Fibroblast of skin of right quadriceps (primary cell): ENCODE measurements around the gene PTPRA.
"Not testable (repeated sequence)": the region's sequence is repeated elsewhere in the genome, so short reads cannot be mapped to it uniquely, and the experiment has no call there.

Source experiments
- DNase-seq: peaks from one replicate; pipeline ENCODE4 v3.0.0-alpha.2; 2013

The PTPRA gene

GRCh38 chr20:3010985-3011723 lies 137.9 kb downstream of the PTPRA start:
- peak; percentile 30 for DNase-seq

DNA sequence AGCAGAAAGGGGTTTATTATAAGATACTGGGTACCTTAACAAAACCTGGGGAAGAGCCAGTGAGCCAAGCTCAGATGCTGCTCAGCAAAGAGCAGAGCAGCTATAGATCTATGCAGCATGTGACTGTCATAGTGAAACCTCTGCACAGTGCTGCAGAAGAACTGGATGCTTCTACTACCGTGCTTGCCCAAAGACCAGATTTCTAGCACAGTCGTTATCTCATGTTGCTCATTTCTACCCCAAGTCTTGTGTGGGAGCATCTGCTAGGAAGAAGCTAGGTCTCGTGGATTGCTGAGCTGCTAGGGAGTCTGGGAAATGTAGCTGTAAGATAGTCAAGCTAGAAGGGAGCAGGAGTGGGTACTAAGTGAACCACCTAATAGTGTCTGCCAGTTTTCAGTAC lies 138.5 kb downstream of the PTPRA start:
- no peak for DNase-seq

GRCh38 chr20:3013771-3014170 lies 140.5 kb downstream of the PTPRA start:
- DNase-seq, result no peak

- DNase-seq, result no peak
Measured at GRCh38 chr20:3014179-3014578, 140.9 kb downstream of the PTPRA start.

GRCh38 chr20:3014662-3015061 lies 141.4 kb downstream of the PTPRA start:
- no peak for DNase-seq

- DNase-seq, result not testable (repeated sequence)
Measured at GRCh38 chr20:3015302-3015701, 142.0 kb downstream of the PTPRA start.

GRCh38 chr20:3021327-3021726 lies 148.0 kb downstream of the PTPRA start:
- DNase-seq, result no peak

- DNase-seq, result no peak
Measured at GRCh38 chr20:3021777-3022176, 148.5 kb downstream of the PTPRA start.

GRCh38 chr20:3022559-3023490 lies 149.5 kb downstream of the PTPRA start:
- not testable (repeated sequence) for DNase-seq

DNA sequence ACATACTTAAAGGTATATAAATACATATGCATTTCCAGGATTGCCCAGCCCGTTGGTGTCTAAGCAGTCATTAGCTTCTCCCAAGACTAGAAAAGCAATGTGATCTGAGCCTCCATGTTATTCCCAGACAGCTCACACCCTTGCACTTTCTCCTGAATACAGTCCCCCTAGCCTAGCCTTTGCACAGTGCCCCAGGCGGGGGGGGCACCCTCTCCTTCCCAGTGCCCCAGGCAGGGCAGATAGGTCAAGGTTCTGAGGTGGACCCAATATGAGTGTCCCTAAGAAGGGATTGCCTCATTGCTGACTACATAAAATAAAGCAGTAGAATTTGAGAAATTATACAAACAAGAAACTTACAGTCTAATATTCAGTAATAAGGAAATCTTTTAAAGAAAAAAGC lies 154.7 kb downstream of the PTPRA start:
- no peak for DNase-seq

DNA sequence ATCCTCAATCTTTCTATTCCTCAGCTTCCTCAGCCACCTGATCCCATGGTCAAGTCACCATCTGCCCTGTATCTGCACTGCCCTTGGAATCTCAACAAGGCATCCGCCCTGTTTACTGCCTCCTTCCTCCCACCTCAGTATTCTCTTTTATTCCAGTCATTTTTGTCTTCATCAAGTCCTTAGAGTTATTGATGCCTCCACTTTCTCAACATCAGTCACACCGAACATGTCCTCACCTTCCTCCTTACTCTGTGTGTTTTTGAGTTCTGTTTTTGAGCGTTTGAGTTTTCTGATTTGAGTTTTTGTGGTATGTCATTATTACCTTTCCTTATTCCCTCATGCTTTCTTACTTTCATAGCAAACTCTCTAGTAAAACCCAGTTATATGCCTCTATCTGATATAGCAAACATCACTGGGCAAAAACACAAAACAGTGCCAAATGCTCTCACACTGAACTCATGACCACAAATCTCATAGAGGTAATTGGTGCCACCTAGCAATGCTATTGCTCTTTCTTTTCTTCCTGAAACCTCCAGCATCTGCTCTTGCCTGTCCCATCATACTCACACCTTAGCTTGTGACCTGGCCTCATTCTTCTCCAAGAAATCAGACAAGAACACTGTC lies 158.4 kb downstream of the PTPRA start:
- DNase-seq, result no peak

GRCh38 chr20:3032624-3033023 lies 159.3 kb downstream of the PTPRA start:
- DNase-seq, result no peak

- DNase-seq, result no peak
Measured at GRCh38 chr20:3037654-3038053, 164.4 kb downstream of the PTPRA start.

GRCh38 chr20:3038454-3038853 lies 165.2 kb downstream of the PTPRA start:
- DNase-seq, result no peak

DNA sequence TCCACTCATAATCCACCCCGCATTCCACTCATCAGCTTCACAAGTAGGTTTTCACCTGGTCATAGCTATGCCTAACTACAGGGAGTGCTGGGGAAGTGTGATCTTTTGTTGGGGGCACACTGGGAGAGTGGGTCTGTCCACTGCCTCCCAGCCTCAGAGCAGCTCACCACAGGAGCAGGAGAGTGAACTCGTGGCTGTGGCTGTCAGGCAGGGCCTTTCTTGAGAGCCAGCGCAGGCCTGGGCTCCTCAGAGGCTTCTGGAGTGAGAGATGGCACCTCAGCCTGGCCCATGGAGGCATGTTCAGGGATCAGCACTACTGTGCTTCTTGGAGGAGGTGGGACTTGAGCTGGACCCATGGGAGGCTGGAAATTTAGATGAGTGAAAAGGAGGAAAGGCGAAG lies 166.1 kb downstream of the PTPRA start:
- no peak for DNase-seq

DNA sequence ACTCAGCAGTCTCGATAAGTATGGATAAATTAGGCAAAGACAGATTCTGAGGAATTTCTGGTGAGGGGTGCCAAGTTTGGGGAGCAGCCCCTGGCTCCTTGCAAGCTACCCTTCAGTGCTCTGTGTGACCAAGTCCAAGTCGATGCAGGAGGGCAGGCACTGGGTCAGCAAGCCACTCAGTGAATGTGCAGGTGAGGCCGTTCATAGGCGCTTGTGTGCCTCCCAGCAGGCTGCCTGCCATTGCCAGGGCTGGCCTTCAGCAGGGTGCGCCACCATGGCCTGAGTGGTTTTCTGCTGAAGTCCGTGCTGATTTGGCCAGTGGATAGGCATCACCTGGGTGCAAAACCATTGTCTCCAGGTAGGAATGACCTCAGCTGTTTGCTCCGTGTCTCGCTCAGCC lies 166.8 kb downstream of the PTPRA start:
- DNase-seq, result no peak

GRCh38 chr20:3041854-3042409 lies 168.7 kb downstream of the PTPRA start:
- peak; percentile 13 for DNase-seq

- no peak for DNase-seq
Measured at GRCh38 chr20:3042625-3043024, 169.3 kb downstream of the PTPRA start.

- no peak for DNase-seq
Measured at GRCh38 chr20:3043322-3043721, 170.0 kb downstream of the PTPRA start, which contains the start of gene GNRH2. Gene GNRH2 (plus strand): TSS chr20:3043622. CDS start chr20:3044415, 793 bp downstream.

DNA sequence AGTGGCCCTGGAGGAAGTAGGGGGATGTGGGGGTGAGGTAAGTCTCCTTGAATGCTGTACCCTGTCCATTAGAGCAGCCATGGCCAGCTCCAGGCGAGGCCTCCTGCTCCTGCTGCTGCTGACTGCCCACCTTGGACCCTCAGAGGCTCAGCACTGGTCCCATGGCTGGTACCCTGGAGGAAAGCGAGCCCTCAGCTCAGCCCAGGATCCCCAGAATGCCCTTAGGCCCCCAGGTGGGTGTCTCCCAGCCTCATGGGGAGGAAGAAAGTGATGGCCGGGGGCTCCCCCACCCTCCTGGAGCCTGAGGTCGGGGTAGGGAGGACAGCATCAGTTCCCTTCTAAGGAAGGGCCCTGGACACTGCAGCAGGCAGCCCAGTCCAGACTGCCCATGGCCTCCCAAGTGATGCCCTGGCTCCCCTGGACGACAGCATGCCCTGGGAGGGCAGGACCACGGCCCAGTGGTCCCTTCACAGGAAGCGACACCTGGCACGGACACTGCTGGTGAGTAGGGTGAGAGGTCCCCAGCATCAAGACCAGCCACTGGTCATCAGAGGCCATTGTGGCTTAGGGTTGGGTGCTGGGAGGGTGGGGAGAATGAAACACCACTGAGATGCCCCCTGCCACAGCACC lies 171.2 kb downstream of the PTPRA start:
- DNase-seq, result no peak

DNA sequence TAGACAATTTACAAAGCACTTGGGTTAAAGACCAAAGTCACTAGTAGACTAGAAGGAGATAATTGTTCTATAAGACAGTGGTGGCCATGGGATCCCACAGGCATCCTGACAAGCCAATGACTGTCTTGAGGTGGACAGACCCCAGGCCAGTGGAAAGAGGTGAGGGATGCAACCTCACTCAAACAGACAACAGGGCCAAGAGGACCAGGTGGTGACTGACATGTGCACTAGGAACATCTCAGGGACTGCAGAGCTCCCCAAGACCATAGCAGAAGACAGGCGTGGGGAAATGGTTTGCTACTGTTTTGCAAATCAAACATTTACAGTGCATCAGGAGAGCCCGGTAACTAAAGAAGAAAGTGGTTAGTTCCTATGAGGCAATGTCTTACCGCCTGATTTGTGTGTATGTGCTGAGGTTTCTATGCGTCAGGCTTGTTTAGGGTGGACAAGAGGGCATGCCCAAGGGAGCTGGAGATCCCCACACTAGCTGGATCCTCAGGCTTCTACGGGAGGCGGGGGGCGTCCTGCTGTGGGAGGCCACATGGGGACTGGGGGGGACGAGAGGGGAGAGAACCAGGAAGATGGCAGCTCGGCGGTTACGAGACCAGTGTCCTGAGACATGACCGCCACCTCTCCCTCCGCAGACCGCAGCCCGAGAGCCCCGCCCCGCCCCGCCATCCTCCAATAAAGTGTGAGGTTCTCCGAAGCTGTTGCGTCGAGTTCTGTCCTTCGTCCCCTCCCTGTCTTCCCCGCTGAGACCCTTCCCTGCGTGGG lies 171.9 kb downstream of the PTPRA start:
- DNase-seq, result peak; percentile 43
